OCI-LY1 (cell line): ENCODE results near the gene OSBPL2.

Source experiments
- H2AFZ ChIP-seq: fragments of 200-600 bp; sonication (generic), shearing (Covaris generic); 2 replicates; pipeline ENCODE4 v1.6.0; 2014; ENCODE audit warnings: antibody characterized with exemption, mild to moderate bottlenecking, low read length
- H3F3A ChIP-seq: fragments of 200-600 bp; sonication (generic), shearing (Covaris generic); 2 replicates; pipeline ENCODE4 v1.6.0; 2014; ENCODE audit warnings: mild to moderate bottlenecking, antibody characterized with exemption, low read length, moderate library complexity; ENCODE audit not compliant: insufficient read depth
- H3K27ac ChIP-seq: fragments of 200-600 bp; sonication (generic); 2 replicates; pipeline ENCODE4 v1.5.1; 2014; ENCODE audit warnings: low read length, mixed run types, mild to moderate bottlenecking, low read depth; ENCODE audit not compliant: poor library complexity, severe bottlenecking
- H3K27me3 ChIP-seq: fragments of 200-600 bp; sonication (generic); 2 replicates; pipeline ENCODE4 v1.6.0; 2014; ENCODE audit warnings: antibody characterized with exemption, mild to moderate bottlenecking, low read length, moderate library complexity; ENCODE audit not compliant: insufficient read depth
- H3K36me3 ChIP-seq: fragments of 200-600 bp; sonication (generic); 2 replicates; pipeline ENCODE4 v1.6.1; 2014; ENCODE audit warnings: mild to moderate bottlenecking, antibody characterized with exemption, low read length, moderate library complexity, mixed read lengths; ENCODE audit not compliant: insufficient read depth
- H3K4me1 ChIP-seq: fragments of 200-600 bp; sonication (generic); 2 replicates; pipeline ENCODE4 v1.5.1; 2014; ENCODE audit warnings: mild to moderate bottlenecking, low read length, moderate library complexity; ENCODE audit not compliant: insufficient read depth, severe bottlenecking
- H3K4me2 ChIP-seq: fragments of 200-600 bp; sonication (generic), shearing (Covaris generic); 2 replicates; pipeline ENCODE4 v1.6.1; 2014; ENCODE audit warnings: low read length
- H3K4me3 ChIP-seq: fragments of 200-600 bp; sonication (generic); 2 replicates; pipeline ENCODE4 v1.5.1; 2014; ENCODE audit warnings: low read length, low read depth, mild to moderate bottlenecking, mixed read lengths; ENCODE audit not compliant: poor library complexity, severe bottlenecking
- H3K79me2 ChIP-seq: fragments of 200-600 bp; shearing (Covaris generic); 2 replicates; pipeline ENCODE4 v1.6.1; 2016; ENCODE audit warnings: mixed run types, low read length, mixed read lengths; ENCODE audit not compliant: insufficient read depth
- H3K9ac ChIP-seq: fragments of 200-600 bp; sonication (generic), shearing (Covaris generic); 2 replicates; pipeline ENCODE4 v1.6.1; 2014; ENCODE audit warnings: mild to moderate bottlenecking, low read length, mixed read lengths
- H3K9me2 ChIP-seq: fragments of 200-600 bp; sonication (generic), shearing (Covaris generic); 2 replicates; pipeline ENCODE4 v1.6.1; 2014; ENCODE audit warnings: low read depth, mild to moderate bottlenecking, low read length, mixed read lengths
- H3K9me3 ChIP-seq: fragments of 200-600 bp; shearing (Covaris generic); 2 replicates; pipeline ENCODE4 v1.6.1; 2014; ENCODE audit warnings: low read length, mixed read lengths
- H4K20me1 ChIP-seq: fragments of 200-600 bp; sonication (generic), shearing (Covaris generic); 2 replicates; pipeline ENCODE4 v1.6.0; 2016; ENCODE audit warnings: mild to moderate bottlenecking, low read length; ENCODE audit not compliant: insufficient read depth
- EZH2 ChIP-seq: fragments of 200-600 bp; sonication (generic), shearing (Covaris generic); IDR thresholded peaks from 2 replicates; pipeline ENCODE4 v1.8.0; 2017; ENCODE audit warnings: borderline replicate concordance, mixed run types, mild to moderate bottlenecking, antibody characterized with exemption, low read length, moderate library complexity, mixed read lengths
- TF ChIP-seq, protein P1 (sequence below): fragments of 200-600 bp; sonication (generic), shearing (Covaris generic); IDR thresholded peaks from 2 replicates; pipeline ENCODE4 v1.5.1; 2017; ENCODE audit warnings: mild to moderate bottlenecking, antibody characterized with exemption, low read length, moderate library complexity, mixed read lengths

The OSBPL2 gene

DNA sequence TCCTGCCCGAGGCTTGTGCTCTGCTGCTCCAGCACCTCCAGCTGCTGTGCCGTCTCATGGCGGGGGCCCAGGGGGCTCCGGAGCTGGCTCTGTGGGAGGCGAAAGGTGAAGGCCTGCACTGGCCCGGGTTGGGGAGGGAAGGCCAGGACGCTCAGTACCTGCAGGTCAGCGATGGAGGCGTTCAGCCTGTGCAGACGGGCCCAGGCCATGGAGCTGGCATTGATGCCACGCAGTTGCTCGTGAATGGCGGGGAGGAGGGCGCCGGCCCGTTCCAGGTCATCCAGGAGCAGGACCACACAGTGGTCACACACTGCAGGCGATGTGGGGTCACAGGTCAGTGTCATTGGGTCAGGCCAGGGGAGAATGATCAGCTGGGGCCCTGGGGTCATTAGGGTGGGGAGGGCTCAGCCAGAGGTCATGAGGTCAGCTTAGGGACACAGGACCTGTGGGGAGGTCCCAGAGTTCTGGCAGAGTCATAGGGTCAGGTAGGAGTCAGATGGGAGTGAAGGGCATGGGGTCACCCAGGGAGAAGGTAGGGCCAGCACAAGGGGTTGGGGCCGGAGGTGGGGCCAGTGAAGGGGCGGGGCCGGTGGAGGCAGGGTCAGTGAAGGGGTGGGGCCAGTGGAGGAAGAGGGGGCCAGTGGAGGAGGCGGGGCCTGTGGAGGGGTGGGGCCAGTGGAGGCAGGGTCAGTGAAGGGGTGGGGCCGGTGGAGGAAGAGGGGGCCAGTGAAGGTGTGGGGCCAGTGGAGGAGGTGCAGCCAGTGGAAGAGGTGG is 82.4 kb downstream of the OSBPL2 start:
- H4K20me1 ChIP-seq: no peaks in the 10 kb centered on the region
- H3K36me3 ChIP-seq: no peaks in the 10 kb centered on the region; the same call in 1 of the 2 replicates
- TF ChIP-seq EZH2: no peak
- TF ChIP-seq, protein P1, sequence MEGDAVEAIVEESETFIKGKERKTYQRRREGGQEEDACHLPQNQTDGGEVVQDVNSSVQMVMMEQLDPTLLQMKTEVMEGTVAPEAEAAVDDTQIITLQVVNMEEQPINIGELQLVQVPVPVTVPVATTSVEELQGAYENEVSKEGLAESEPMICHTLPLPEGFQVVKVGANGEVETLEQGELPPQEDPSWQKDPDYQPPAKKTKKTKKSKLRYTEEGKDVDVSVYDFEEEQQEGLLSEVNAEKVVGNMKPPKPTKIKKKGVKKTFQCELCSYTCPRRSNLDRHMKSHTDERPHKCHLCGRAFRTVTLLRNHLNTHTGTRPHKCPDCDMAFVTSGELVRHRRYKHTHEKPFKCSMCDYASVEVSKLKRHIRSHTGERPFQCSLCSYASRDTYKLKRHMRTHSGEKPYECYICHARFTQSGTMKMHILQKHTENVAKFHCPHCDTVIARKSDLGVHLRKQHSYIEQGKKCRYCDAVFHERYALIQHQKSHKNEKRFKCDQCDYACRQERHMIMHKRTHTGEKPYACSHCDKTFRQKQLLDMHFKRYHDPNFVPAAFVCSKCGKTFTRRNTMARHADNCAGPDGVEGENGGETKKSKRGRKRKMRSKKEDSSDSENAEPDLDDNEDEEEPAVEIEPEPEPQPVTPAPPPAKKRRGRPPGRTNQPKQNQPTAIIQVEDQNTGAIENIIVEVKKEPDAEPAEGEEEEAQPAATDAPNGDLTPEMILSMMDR: no peak
- no peak overlapping the region for H3K27ac ChIP-seq
- H3K9ac ChIP-seq: no peak overlapping the region
- no peaks in the 10 kb centered on the region for H3F3A ChIP-seq
- H3K4me1 ChIP-seq: no peaks in the 10 kb centered on the region
- no peak overlapping the region for H3K4me2 ChIP-seq
- H3K27me3 ChIP-seq: no peaks in the 10 kb centered on the region
- no peaks in the 10 kb centered on the region for H3K79me2 ChIP-seq
- no peak overlapping the region for H2AFZ ChIP-seq
- 0 out of 2 replicates have a peak, but pooled peaks cover 4% of the 10 kb centered on the region for H3K9me3 ChIP-seq
- H3K9me2 ChIP-seq: no peaks in the 10 kb centered on the region
- H3K4me3 ChIP-seq: no peak overlapping the region

DNA sequence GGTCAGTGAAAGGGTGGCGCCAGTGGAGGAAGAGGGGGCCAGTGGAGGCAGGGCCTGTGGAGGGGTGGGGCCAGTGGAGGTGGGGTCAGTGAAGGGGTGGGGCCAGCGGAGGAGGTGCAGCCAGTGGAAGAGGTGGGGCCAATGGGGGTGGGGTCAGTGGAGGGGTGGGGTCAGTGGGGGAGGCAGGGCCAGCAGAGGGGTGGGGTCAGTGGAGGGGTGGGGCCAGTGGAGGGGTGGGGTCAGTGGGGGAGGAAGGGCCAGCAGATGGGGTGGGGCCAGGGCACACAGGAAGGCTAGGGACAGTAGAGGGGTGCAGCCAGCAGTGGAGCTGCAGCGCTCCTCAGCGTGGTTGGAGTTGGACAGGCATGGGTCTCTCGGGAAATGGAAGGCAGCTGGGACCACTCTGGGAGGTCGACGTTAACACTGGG is 83.2 kb downstream of the OSBPL2 start:
- H3F3A ChIP-seq: no peaks in the 10 kb centered on the region
- H3K4me1 ChIP-seq: peaks cover 6% of the 10 kb centered on the region
- H4K20me1 ChIP-seq: no peaks in the 10 kb centered on the region
- no peaks in the 10 kb centered on the region; the same call in 1 of the 2 replicates for H3K36me3 ChIP-seq
- no peak overlapping the region for H3K4me3 ChIP-seq
- 0 out of 2 replicates have a peak, but pooled peaks cover 4% of the 10 kb centered on the region for H3K9me3 ChIP-seq
- H3K4me2 ChIP-seq: no peak overlapping the region
- no peaks in the 10 kb centered on the region for H3K9me2 ChIP-seq
- no peak overlapping the region for H2AFZ ChIP-seq
- H3K27ac ChIP-seq: no peak overlapping the region
- H3K79me2 ChIP-seq: no peaks in the 10 kb centered on the region
- H3K9ac ChIP-seq: no peak overlapping the region
- TF ChIP-seq, protein P1: no peak
- TF ChIP-seq EZH2: no peak
- no peaks in the 10 kb centered on the region for H3K27me3 ChIP-seq

DNA sequence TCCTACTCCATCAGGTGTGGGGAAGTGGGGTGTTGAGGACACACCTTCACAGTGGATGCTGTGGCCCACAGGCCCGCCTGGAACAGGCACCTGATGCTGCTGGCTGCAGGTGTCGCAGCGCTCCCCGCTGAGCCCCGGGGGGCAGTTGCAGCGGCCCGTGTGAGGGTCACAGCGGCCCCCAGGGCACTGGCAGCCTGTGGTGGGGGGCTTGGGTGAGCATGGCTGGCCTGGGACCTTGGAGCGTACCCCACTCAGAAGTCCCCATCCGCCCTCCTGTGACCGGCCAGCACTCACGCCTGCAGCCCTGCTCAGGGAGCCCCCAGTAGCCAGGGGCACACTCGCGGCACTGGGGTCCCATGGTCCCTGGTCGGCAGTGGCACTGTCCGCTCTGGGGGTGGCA is 83.7 kb downstream of the OSBPL2 start:
- Histone ChIP-seq H3K9me2 (no peaks in the 10 kb centered on the region), H3K9ac (no peak overlapping the region), H3K9me3 (0 out of 2 replicates have a peak, but pooled peaks cover 4% of the 10 kb centered on the region), H4K20me1 (no peaks in the 10 kb centered on the region), H3K79me2 (no peaks in the 10 kb centered on the region), H3K27ac (no peak overlapping the region), H2AFZ (no peak overlapping the region), H3K4me2 (no peak overlapping the region), H3K4me3 (no peak overlapping the region), H3K36me3 (no peaks in the 10 kb centered on the region; the same call in 1 of the 2 replicates), H3F3A (no peaks in the 10 kb centered on the region), H3K4me1 (peaks cover 6% of the 10 kb centered on the region), H3K27me3 (no peaks in the 10 kb centered on the region)
- no peak for TF ChIP-seq EZH2
- TF ChIP-seq, protein P1: no peak
